HL-60 (cell line): ENCODE measurements around the gene NAT8L.

Experiments
- CTCF ChIP-seq: IDR thresholded peaks from one replicate; pipeline ENCODE4 v1.5.1; 2011; ENCODE audit warnings: low read length, control low read depth, inconsistent platforms; ENCODE audit not compliant: insufficient read depth
- POLR2AphosphoS5 ChIP-seq: IDR thresholded peaks from 2 replicates; pipeline ENCODE4 v1.6.1; 2012; ENCODE audit warnings: low read depth
- REST ChIP-seq: IDR thresholded peaks from 2 replicates; pipeline ENCODE4 v1.6.1; 2012; ENCODE audit warnings: low read depth; ENCODE audit not compliant: insufficient replicate concordance

- no peak for TF ChIP-seq CTCF
- TF ChIP-seq REST = no peak
- TF ChIP-seq POLR2AphosphoS5 = no peak
These were observed 31.5 kb downstream of the NAT8L start for GRCh38 chr4:2090642-2091041.
